T-cell (primary cell): ENCODE data around the gene TMEM213. TPM values are rescaled to one million over a fixed set of nuclear protein-coding genes. Genes with fewer than 3 reads are reported as not detected.

Source experiments
- ATAC-seq, 4 experiments: fragments of 200-7000 bp in 3 of 4; fragments of 150-1000 bp in 1 of 4; cut with Tn5 transposase; replicated peaks in 1 of 4; 1 replicate in 3 of 4; 2 replicates in 1 of 4; pipeline ENCODE4 v1.10.0; 2021; ENCODE audit warnings: moderate library complexity in 3 of 4, mild to moderate bottlenecking in 2 of 4, moderate number of reproducible peaks in 1 of 4
- CTCF ChIA-PET, 2 donors: fragments of 300-600 bp; sonication (Branson Sonifier 250); formaldehyde crosslinking; loops; one replicate each; lab custom pipeline; 2022; ENCODE audit warnings: antibody characterized with exemption in 2 of 2; lab: Charles Lee
- POLR2A ChIA-PET, 2 donors: fragments of 300-600 bp; sonication (Branson Sonifier 250); formaldehyde crosslinking; loops; one replicate each; lab custom pipeline; 2022; ENCODE audit warnings: antibody characterized with exemption in 2 of 2; lab: Charles Lee
- DNase-seq, 35 experiments: peaks; one replicate each; pipeline versions ENCODE4 v3.0.0 to v3.0.0-alpha.2; 2013 to 2023
- H3K27ac ChIP-seq: one replicate; pipeline ENCODE4 v1.5.1; 2013; ENCODE audit warnings: low read length
- H3K27me3 ChIP-seq, 2 experiments: replicated peaks in 1 of 2; 1 replicate in 1 of 2; 2 replicates in 1 of 2; pipeline versions ENCODE4 v1.6.1 to v1.7.0; 2013; ENCODE audit warnings: low read length in 1 of 2, mixed read lengths in 1 of 2; ENCODE audit not compliant: control insufficient read depth in 2 of 2, insufficient read depth in 2 of 2; ENCODE audit errors: extremely low read depth in 1 of 2
- H3K36me3 ChIP-seq, 2 donors: 1 replicate in 1 of 2; 2 replicates in 1 of 2; pipeline versions ENCODE4 v1.6.1 to v1.7.0; 2013; ENCODE audit warnings: low read length in 1 of 2; ENCODE audit not compliant: control insufficient read depth in 2 of 2, insufficient read depth in 1 of 2; ENCODE audit errors: extremely low read depth in 1 of 2
- H3K4me1 ChIP-seq, 2 experiments: 1 replicate in 1 of 2; 2 replicates in 1 of 2; pipeline versions ENCODE4 v1.6.1 to v1.7.0; 2013; ENCODE audit warnings: low read length in 2 of 2, mixed read lengths in 1 of 2; ENCODE audit not compliant: insufficient read depth in 2 of 2, control insufficient read depth in 1 of 2; ENCODE audit errors: extremely low read depth in 1 of 2
- H3K4me3 ChIP-seq, 2 donors: 1 replicate in 1 of 2; 2 replicates in 1 of 2; pipeline versions ENCODE4 v1.5.1 to v1.7.0; 2013; ENCODE audit warnings: mild to moderate bottlenecking in 2 of 2, low read length in 1 of 2, moderate library complexity in 1 of 2; ENCODE audit not compliant: control insufficient read depth in 1 of 2; ENCODE audit errors: extremely low read depth in 1 of 2
- H3K9me3 ChIP-seq: 2 replicates; pipeline ENCODE4 v1.7.0; 2013
- H3K27ac Mint-ChIP-seq, 2 donors: one replicate each; pipeline ENCODE4 v1.8.0; 2020 to 2021; ENCODE audit warnings: mild to moderate bottlenecking in 2 of 2, mixed read lengths in 2 of 2
- H3K27me3 Mint-ChIP-seq, 2 donors: one replicate each; pipeline ENCODE4 v1.8.0; 2021 to 2022; ENCODE audit warnings: mixed read lengths in 2 of 2
- H3K36me3 Mint-ChIP-seq: one replicate; pipeline ENCODE4 v1.8.0; 2021; ENCODE audit warnings: mixed read lengths
- H3K4me1 Mint-ChIP-seq, 3 donors: one replicate each; pipeline ENCODE4 v1.8.0; 2020 to 2022; ENCODE audit warnings: mixed read lengths in 3 of 3, mild to moderate bottlenecking in 1 of 3
- H3K4me3 Mint-ChIP-seq, 3 donors: one replicate each; pipeline ENCODE4 v1.8.0; 2020 to 2022; ENCODE audit warnings: mild to moderate bottlenecking in 3 of 3, mixed read lengths in 3 of 3, moderate library complexity in 3 of 3
- H3K9me3 Mint-ChIP-seq, 3 donors: one replicate each; pipeline ENCODE4 v1.8.0; 2020 to 2022; ENCODE audit warnings: mixed read lengths in 3 of 3
- WGBS: methylation state at CpG from one replicate; pipeline ENCODE4 v1.1.5; 2013; ENCODE audit warnings: missing lambda C conversion rate; ENCODE audit not compliant: insufficient coverage; 5-methylcytosine and 5-hydroxymethylcytosine counted together
- total RNA-seq, 35 experiments: library from RNA in 6 of 35; stranded (reverse) in 6 of 35; fragments of 120-200 nt in 1 of 35; gene quantifications; one replicate each; pipeline versions ENCODE4 v1.2.1 to v1.2.4 and lab custom pipeline; 2013 to 2026

Gene TMEM213
- total RNA-seq, 5 donors from 2014 or later (not counting 1 experiment from before 2014, with no cell fraction given): not detected

GRCh38 chr7:138868711-138869110 is 70.9 kb downstream of the TMEM213 start:
- Histone ChIP-seq H3K27me3 (peaks cover 0 to 10% of the 10 kb centered on the region in 2 experiments), H3K36me3 (no peaks in the 10 kb centered on the region), H3K4me3 (no peak overlapping the region), H3K4me1 (no peaks in the 10 kb centered on the region), H3K27ac (no peak overlapping the region), H3K9me3 (no peaks in the 10 kb centered on the region)
- H3K4me1 Mint-ChIP-seq: peaks cover 11 to 22% (median 20%) of the 10 kb centered on the region in 3 donors
- peaks cover 0 to 6% of the 10 kb centered on the region in 2 donors for H3K27me3 Mint-ChIP-seq
- ChIA-PET CTCF (no interaction called here), POLR2A (interaction anchor here in 1 of 2 donors (0.5 kb wide), 1 partner anchor 239 kb away, joined by 6 read pairs; no protein-coding TSS in a partner anchor)
- no peaks in the 10 kb centered on the region for H3K9me3 Mint-ChIP-seq
- WGBS: 90% methylated on average over 14 of the region's 14 CpGs
- ATAC-seq: no peak
- DNase-seq: no peak
- no peak overlapping the region for H3K4me3 Mint-ChIP-seq
- H3K27ac Mint-ChIP-seq: no peak overlapping the region
- no peaks in the 10 kb centered on the region for H3K36me3 Mint-ChIP-seq

- DNase-seq: no peak
- no peak for ATAC-seq
- H3K27me3 ChIP-seq: peaks cover 0 to 10% of the 10 kb centered on the region in 2 experiments
- H3K4me1 Mint-ChIP-seq: peaks cover 11 to 20% (median 17%) of the 10 kb centered on the region in 3 donors
- no peak overlapping the region for H3K27ac ChIP-seq
- no peaks in the 10 kb centered on the region for H3K9me3 Mint-ChIP-seq
- H3K27ac Mint-ChIP-seq: no peak overlapping the region
- 96% methylated on average over 26 of the region's 30 CpGs for WGBS
- ChIA-PET CTCF (no interaction called here), POLR2A (no interaction called here)
- no peaks in the 10 kb centered on the region for H3K36me3 ChIP-seq
- H3K4me3 Mint-ChIP-seq: no peak overlapping the region
- no peaks in the 10 kb centered on the region for H3K4me1 ChIP-seq
- no peaks in the 10 kb centered on the region for H3K9me3 ChIP-seq
- H3K4me3 ChIP-seq: no peak overlapping the region
- peaks cover 0 to 6% of the 10 kb centered on the region in 2 donors for H3K27me3 Mint-ChIP-seq
- no peaks in the 10 kb centered on the region for H3K36me3 Mint-ChIP-seq
Measured at GRCh38 chr7:138869353-138869752, 71.6 kb downstream of the TMEM213 start.

- CTCF ChIA-PET: interaction anchor here in 1 of 2 donors (0.5 kb wide), 1 partner anchor 12 kb away, joined by 11 read pairs; no protein-coding TSS in a partner anchor
- no peaks in the 10 kb centered on the region for H3K36me3 Mint-ChIP-seq
- ATAC-seq (no peak), DNase-seq (no peak)
- no peak overlapping the region for H3K27ac Mint-ChIP-seq
- H3K27me3 ChIP-seq: peaks cover 0 to 10% of the 10 kb centered on the region in 2 experiments
- no peaks in the 10 kb centered on the region for H3K9me3 Mint-ChIP-seq
- H3K27me3 Mint-ChIP-seq: peaks cover 0 to 6% of the 10 kb centered on the region in 2 donors
- POLR2A ChIA-PET: no interaction called here
- WGBS: 94% methylated on average over 16 of the region's 21 CpGs
- no peaks in the 10 kb centered on the region for H3K9me3 ChIP-seq
- H3K4me1 ChIP-seq: peaks cover 3 to 8% of the 10 kb centered on the region in 2 experiments
- peaks cover 11 to 17% (median 13%) of the 10 kb centered on the region in 3 donors for H3K4me1 Mint-ChIP-seq
- H3K36me3 ChIP-seq: no peaks in the 10 kb centered on the region
- H3K27ac ChIP-seq: no peak overlapping the region
- H3K4me3 ChIP-seq: no peak overlapping the region
- H3K4me3 Mint-ChIP-seq: no peak overlapping the region
Measured at GRCh38 chr7:138871065-138871813, 73.4 kb downstream of the TMEM213 start.

GRCh38 chr7:138871814-138872090 is 74.0 kb downstream of the TMEM213 start:
- Mint-ChIP-seq H3K4me1 (peaks cover 14 to 22% (median 18%) of the 10 kb centered on the region in 3 donors), H3K9me3 (no peaks in the 10 kb centered on the region), H3K27ac (no peak overlapping the region), H3K36me3 (no peaks in the 10 kb centered on the region), H3K27me3 (peaks cover 0 to 6% of the 10 kb centered on the region in 2 donors), H3K4me3 (no peak overlapping the region)
- Histone ChIP-seq H3K36me3 (no peaks in the 10 kb centered on the region), H3K9me3 (no peaks in the 10 kb centered on the region), H3K4me3 (no peak overlapping the region), H3K27me3 (peaks cover 0 to 10% of the 10 kb centered on the region in 2 experiments), H3K4me1 (peaks cover 3 to 12% of the 10 kb centered on the region in 2 experiments), H3K27ac (no peak overlapping the region)
- ATAC-seq (no peak), DNase-seq (no peak)
- WGBS: 100% methylated on average over 2 of the region's 5 CpGs
- ChIA-PET POLR2A (no interaction called here), CTCF (interaction anchor here in 1 of 2 donors (0.5 kb wide), 1 partner anchor 12 kb away, joined by 11 read pairs; no protein-coding TSS in a partner anchor)

- Mint-ChIP-seq H3K4me1 (peaks cover 14 to 23% (median 18%) of the 10 kb centered on the region in 3 donors), H3K9me3 (no peaks in the 10 kb centered on the region), H3K36me3 (no peaks in the 10 kb centered on the region), H3K27ac (no peak overlapping the region), H3K4me3 (no peak overlapping the region), H3K27me3 (peaks cover 0 to 6% of the 10 kb centered on the region in 2 donors)
- H3K9me3 ChIP-seq: no peaks in the 10 kb centered on the region
- no peaks in the 10 kb centered on the region for H3K36me3 ChIP-seq
- ATAC-seq: no peak
- POLR2A ChIA-PET: no interaction called here
- no peak overlapping the region for H3K4me3 ChIP-seq
- CTCF ChIA-PET: interaction anchor here in 1 of 2 donors (1.1 kb wide), 1 partner anchor 14 kb away, joined by 6 read pairs; no protein-coding TSS in a partner anchor
- H3K27me3 ChIP-seq: peaks cover 0 to 10% of the 10 kb centered on the region in 2 experiments
- peaks cover 3 to 12% of the 10 kb centered on the region in 2 experiments for H3K4me1 ChIP-seq
- no peak for DNase-seq
- H3K27ac ChIP-seq: no peak overlapping the region
- 92% methylated on average over 3 of the region's 4 CpGs for WGBS
Measured at GRCh38 chr7:138872576-138872975, 74.8 kb downstream of the TMEM213 start.

GRCh38 chr7:138873220-138873892 is 75.6 kb downstream of the TMEM213 start:
- Mint-ChIP-seq H3K27ac (no peak overlapping the region), H3K4me3 (no peak overlapping the region), H3K36me3 (no peaks in the 10 kb centered on the region), H3K4me1 (peaks cover 14 to 23% (median 18%) of the 10 kb centered on the region in 3 donors), H3K9me3 (no peaks in the 10 kb centered on the region), H3K27me3 (peaks cover 0 to 6% of the 10 kb centered on the region in 2 donors)
- no peaks in the 10 kb centered on the region for H3K36me3 ChIP-seq
- DNase-seq (no peak), ATAC-seq (no peak)
- H3K4me3 ChIP-seq: no peak overlapping the region
- H3K9me3 ChIP-seq: no peaks in the 10 kb centered on the region
- ChIA-PET POLR2A (interaction anchor here in 1 of 2 donors (0.7 kb wide), 1 partner anchor 191 kb away, joined by 7 read pairs; no protein-coding TSS in a partner anchor), CTCF (interaction anchor here (0.7 to 1.6 kb wide), 4 partner anchors 13 to 451 kb away, joined by 4 to 8 read pairs (median 6); no protein-coding TSS in a partner anchor)
- H3K27ac ChIP-seq: no peak overlapping the region
- WGBS: 92% methylated on average over 4 of the region's 5 CpGs
- peaks cover 3 to 12% of the 10 kb centered on the region in 2 experiments for H3K4me1 ChIP-seq
- peaks cover 0 to 10% of the 10 kb centered on the region in 2 experiments for H3K27me3 ChIP-seq
